Muscle of back (tissue), 11 donors: Measurements from ENCODE around the gene SULT2B1. TPM values are rescaled to one million over a fixed set of nuclear protein-coding genes. Genes with fewer than 3 reads are reported as not detected.
"Not testable (repeated sequence)": the region's sequence is repeated elsewhere in the genome, so short reads cannot be mapped to it uniquely, and the experiment has no call there.

ENCODE experiments used
- DNase-seq, 3 donors: peaks; one replicate each; pipeline versions ENCODE4 v3.0.0 to v3.0.0-alpha.2; 2013
- polyA plus RNA-seq, 10 donors: library from polyadenylated mRNA; unstranded; fragments of 120-200 nt; gene quantifications; one replicate each; pipeline ENCODE4 v1.2.1, GENCODE V29; 2013; ENCODE audit not compliant: insufficient read length in 10 of 10

SULT2B1 gene
- polyA plus RNA-seq, 10 donors: 0.21 to 3.5 (median 0.40) TPM; not detected in 4

DNA sequence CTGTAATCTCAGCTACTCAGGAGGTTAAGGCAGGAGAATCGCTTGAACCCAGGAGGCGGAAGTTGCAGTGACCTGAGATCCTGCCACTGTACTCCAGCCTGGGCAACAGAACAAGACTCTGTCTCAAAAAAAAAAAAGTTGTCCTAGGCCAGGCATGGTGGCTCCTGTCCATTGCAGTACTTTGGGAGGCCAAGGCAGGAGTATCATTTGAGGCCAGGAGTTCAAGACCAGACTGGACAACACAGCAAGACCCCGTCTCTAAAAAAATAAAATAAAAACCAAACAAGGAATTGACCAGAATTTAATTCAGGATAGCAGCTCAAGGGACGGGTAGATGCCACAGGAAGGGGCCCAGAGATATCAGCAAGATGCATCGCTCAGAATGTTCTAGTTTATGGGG lies 4.9 kb downstream of the SULT2B1 start:
- DNase-seq: no peak

DNA sequence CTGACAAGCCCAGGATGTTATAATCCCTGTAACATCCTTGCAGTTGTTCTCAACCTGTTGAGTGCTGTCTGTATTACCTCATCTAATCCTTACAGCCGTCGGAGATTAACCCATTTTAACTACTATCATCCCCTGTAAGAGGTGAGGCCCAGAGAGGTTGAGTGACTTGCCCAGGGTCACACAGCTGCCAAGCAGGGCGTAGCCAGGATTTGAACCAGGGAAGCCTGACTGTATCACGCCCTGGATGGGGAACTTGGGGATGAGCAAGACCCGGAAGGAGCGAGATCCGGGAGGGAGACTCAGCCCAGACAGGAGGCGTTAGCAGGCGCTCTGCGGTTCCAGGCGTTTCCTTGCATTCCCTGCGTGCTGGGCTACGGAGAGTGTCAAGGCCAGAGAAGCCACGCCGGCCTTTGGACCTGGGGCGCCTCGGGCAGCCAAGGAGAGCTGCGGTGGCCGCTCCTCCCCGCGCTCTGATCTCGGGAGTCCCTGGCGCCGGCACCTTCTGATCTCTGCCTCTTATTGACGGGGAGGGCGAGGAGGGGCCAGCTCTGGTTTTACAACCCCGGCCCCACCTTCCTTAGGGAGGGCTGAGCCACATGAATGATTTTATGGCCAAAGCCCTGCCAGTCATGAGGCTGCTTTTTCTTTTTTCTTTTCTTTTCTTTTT lies 6.2 kb downstream of the SULT2B1 start:
- DNase-seq: peak in 1 of 3 donors; percentile 32

DNA sequence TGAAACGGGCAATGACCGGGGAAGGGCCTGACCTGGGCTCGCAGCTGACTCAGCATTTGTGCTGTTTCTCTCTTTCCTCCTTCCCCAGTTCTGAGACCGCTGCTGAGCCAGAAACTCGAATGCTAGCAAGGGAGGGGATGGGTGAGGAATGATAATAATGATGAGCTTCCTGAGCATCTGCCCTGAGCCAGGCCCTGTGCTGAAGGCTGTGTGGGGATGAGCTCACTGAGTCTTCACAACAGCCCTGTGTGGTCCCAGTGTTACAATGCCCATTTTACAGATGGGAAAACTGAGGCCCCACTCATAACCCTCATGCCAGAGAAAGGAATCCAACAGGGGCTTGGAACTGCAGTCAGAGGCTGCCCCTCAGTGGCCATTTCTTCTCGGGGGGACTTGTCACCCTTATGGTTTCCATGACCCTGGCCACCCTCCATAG lies 8.1 kb downstream of the SULT2B1 start:
- DNase-seq: no peak

DNA sequence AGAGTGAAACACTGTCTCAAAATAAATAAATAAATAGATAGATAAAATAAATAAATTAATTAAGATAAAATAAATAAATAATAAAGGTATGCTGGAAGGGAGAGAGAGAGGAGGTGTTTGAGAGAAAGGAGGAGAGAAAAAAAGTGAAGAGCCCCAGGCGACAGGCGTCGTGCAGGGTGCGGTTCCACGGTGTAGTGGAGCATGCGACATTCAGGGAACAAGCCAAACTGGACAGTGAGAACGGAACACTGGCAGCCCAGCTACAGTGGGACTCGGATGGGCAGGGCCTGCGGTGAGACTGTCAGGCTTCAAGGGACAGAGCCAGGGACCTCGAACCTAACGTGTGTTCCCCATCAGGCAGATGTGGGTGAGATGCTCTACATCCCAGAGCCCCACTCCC lies 9.4 kb downstream of the SULT2B1 start:
- DNase-seq: no peak

DNA sequence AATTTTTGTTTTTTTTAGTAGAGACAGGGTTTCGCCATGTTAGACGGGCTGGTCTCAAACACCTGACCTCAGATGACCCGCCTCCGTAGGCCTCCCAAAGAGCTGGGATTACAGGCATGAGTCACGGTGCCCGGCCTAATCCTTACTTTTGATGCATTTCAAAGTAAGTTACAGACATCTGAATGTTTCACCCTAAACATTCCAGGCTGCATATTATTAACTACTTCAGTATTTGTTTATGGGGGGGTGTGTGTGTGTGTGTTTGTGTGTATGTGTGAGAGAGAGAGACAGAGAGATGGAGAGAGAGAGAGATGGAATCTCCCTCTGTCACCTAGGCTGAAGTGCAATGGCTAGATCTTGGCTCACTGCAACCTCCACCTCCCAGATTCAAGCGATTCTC lies 13.1 kb downstream of the SULT2B1 start:
- no peak for DNase-seq

DNA sequence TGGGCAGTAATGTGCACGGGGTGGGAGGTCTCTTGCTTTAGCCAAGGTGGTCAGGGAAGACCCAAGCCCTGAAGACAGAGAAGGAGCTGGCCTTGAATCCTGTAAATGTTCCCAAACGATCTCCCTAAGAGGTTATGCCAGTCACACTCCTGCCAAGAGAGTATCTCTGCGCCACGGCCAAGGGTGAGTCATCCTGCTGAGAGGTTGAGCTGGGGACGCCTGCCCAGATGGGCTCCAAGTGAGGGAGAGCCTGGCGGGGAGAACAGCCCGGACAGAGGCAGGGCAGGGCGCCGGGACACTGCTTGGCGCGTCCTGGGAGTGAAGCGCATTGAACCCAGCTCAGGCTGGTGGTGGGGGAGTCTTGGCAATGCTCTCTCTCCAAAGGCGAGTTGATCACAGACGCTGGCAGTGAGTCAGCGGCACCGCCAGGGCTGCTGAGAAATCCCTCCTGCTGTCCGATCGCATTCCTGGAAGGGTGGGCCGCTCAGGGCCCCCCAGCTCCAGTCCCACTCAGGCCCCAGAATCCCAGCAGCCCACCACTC lies 16.4 kb downstream of the SULT2B1 start:
- DNase-seq: peak; percentile 66 to 74 (median 69)

DNA sequence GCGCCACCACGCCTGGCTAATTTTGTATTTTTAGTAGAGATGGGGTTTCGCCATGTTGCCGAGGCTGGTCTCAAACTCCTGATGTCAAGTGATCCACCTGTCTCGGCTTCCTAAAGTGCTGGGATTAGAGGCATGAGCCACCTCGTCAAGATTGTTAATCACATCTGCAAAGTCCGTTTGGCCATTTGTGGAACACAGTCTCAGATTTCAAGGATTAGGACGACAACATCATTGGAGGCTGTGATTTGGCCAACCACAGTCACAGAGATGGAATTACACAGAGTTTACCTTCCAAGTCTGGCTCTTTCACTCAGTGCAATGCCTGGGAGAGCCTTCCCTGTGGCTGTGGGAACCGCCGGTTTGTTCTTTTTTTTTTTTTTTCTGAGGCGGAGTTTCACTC lies 17.8 kb downstream of the SULT2B1 start:
- DNase-seq: peak in 2 of 3 donors; percentile 48 to 63

DNA sequence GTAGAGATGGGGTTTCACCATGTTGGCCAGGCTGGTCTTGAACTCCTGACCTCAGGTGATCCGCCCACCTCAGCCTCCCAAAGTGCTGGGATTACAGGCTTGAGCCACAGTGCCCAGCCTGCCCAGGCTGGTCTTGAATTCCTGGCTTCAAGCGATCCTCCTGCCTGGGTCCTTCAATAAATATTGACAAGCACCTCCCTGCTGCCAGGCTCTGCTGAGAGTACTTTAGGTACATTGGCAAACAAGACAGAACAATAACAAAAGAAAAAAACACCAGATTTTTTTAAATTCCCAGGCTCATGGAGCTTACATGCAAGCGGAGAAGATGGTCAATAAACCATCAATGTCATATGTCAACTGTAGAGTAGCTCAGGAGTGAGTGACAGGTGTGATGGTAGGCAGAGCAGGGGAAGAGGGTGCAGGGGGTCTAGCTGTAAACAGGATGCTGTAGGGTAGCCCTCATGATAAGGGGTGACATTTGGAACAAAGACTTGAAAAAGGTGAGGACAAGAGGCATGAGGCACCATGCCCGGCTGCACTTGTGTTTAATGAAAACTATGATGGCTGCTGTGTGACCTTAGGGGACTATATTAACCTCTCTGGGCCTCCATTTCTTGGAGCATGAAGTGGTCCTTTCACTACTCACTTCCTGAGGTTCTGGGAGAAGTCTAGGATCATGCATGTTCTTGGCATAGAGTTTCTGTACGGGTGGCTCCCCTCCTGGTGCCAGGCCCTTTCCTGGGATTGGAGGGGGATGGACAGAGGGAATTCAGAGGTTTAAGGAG lies 19.6 kb downstream of the SULT2B1 start:
- DNase-seq: no peak

DNA sequence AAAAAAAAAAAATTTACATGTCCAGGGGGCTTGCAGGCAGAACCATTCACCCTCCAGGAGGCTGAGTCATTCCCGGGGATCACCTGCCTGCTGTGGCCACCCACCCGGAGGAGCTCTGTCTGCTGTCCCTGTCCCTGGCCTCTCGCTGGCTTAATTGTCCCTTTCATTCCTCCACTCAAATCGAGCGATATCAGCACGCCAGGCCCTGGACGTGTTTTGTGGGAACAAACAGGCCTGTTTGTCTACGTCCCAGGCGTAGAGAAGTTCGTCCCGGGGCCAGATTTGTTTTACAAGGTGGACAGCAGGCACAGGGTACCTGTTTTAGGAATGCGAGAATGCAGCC lies 21.2 kb downstream of the SULT2B1 start:
- DNase-seq: no peak

DNA sequence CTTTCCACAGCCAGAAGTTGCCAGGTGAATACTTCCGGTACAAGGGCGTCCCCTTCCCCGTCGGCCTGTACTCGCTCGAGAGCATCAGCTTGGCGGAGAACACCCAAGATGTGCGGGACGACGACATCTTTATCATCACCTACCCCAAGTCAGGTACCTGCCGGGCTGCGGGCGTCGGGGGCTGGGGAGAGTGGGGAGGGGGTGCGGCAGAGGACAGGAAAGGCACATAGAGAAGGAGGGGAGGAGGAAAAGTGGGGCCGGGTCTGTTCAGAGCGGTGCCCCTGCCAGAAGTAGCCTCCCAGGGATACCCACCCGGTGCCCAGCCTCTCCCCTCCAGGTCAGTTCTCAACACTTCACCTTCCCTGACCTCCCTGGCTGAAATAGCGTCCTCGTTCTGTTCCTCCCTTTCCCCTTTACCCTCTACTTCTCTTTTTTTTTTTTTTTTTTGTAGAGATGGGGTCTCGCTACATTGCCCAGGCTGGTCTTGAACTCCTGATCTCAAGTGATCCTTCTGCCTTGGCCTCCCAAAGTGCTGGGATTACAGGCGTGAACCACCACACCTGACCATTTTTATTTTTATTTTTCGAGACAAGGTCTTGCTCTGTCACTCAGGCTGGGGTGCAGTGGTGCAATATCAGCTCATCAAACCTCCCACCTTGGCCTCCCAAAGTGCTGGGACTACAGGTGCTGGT lies 24.1 kb downstream of the SULT2B1 start:
- no peak for DNase-seq

DNA sequence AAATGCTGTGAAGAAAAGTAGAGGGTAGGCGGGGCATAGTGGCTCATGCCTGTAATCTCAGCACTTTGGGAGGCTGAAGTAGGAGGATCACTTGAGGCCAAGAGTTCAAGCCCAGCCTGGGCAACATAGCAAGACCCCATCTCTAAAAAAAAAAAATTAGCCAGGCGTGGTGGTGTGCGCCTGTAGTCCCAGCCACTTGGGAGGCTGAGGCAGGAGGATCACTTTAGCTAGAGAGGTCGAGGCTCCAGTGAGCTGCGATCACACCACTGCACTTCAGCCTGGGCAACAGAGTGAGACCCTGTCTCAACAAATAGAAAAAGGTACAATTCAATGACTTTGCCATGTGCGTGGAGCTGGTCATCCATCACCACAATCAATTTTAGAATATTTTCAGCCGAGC lies 25.9 kb downstream of the SULT2B1 start:
- DNase-seq: not testable (repeated sequence)

DNA sequence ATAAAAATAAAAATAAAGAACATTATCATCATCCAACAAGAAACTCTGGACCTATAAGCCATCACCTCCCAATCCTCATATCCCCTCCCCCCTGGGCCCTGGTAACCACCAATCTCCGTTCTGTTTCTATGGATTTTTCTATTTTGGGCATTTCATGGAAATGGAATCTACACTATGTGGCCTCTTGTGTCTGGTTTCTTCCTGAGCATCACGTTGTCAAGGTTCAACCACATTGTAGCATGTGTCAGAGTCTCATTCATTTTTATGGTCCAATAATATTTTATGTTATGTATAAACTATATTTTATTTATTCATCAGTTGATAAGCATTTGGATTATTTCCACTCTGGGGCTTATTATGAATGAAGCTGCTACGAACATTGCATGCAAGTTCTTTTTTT lies 26.9 kb downstream of the SULT2B1 start:
- DNase-seq: no peak

DNA sequence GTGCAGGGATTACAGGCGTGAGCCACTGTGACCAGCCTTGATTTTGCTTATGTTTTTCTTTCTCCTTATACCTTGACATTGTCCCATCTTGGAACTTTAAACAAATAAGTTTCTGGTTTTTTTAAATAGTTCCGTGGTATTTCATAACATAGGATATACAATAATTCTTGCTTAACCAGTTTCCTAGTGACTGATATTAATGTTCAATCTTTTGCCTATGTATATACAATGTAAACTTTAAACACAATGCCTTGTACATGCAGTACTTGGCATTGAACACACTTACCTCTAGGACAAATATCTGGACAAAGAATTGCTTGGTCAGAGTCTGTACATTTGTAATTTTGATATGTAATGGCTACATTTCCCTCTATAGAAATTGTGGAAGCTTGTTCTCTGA lies 30.2 kb downstream of the SULT2B1 start:
- no peak for DNase-seq

DNA sequence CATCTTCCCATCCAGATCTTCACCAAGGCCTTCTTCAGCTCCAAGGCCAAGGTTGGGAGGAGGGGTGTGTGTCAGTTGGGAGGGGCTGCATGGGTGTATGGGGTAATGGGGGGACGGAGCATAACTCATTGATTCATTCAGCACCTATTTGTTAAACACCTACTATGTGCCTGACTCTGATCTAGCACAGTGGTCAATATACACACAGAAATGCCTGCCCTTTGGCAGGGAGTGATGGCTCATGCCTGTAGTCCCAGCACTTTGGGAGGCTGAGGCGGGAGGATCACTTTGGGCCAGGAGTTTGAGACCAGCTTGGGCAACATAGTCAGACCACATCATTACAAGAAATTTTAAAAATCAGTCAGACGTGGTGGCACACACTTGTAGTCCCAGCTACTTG lies 35.4 kb downstream of the SULT2B1 start:
- DNase-seq: no peak

DNA sequence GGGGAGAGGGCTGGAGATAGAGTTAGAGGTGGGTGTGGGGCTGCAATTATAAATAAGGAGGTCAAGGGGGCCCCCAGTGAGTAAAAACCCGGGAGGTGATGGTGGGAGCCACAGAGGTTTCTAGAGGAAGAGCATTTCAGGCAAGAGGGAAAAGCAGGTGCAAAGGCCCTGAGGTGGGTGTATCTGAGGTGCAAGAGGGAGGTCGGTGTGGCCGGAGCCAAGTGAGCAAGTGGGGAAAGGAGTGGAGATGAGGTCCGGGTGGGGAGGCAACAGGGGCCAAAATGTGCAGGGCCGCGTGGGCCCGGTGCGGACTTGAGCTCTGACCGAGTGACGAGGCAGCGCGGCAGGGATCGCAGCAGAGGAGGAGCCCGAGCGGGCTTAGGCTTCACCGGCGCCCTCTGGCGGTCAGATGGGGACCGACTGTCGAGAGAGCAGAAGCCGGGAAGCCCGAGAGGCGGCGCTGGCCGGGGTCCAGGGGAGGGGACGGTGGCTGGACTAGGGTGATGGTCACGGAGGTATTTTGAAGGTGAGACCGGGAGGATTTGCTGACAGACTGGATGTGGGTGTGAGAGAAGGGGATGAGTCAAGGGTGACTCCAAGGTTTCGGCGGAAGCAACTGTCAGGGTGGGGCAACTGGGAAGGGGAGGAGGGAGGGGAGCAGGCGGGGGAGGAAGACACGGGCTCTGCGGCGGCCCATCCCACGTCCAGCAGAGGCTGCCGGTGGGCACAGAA lies 36.9 kb downstream of the SULT2B1 start:
- DNase-seq: peak; percentile 73 to 94 (median 89)

DNA sequence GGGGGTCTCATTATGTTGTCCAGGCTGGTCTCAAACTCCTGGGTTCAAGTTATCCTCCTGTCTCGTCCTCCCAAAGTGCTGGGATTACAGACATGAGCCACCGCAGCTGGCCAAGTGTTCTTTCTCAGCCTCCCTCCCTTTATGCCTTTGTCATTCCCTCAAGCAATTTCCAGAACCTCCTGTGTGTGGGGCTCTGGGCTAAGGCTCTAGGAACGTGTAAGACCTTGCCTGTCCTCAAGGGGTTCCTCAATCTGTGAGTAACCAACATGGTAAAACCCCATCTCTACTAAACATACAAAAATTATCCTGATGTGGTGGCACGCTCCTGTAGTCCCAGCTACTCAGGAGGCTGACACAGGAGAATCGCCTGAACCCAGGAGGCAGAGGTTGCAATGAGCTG lies 39.0 kb downstream of the SULT2B1 start:
- DNase-seq: no peak

DNA sequence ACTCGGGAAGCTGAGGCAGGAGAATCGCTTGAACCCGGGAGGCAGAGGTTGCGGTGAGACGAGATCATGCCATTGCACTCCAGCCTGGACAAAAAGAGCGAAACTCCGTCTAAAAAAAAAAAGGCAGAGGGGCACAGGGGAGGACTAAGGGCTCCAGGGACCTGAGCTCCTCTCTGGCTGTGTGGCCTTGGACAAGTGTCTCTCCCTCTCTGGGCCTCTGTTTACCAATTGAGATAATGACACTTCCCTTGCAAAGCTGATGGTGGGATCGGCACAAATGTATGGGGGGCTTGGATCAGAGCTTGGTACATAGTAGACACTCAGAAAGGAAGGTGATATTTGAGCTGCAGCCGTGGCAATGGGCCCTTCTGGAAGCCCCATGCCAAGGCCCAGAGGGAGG lies 43.2 kb downstream of the SULT2B1 start:
- no peak for DNase-seq

DNA sequence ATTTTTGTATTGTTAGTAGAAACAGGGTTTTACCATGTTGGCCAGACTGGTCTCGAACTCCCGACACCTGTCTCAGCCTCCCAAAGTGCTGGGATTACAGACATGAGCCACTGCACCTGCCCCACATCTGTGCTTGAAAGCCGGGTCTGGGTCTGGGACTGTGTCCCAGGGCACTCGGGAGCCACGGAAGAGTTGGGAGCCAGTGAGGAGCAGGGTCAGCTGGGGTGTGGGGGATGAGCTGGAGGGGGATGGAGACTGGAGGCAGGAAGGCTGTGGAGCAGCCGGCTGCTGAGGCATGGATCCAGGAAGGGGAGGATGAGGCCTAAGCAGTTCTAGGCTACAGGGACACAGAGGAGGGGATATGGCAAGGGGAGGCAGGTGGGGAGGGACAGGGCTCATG lies 43.9 kb downstream of the SULT2B1 start:
- DNase-seq: no peak

DNA sequence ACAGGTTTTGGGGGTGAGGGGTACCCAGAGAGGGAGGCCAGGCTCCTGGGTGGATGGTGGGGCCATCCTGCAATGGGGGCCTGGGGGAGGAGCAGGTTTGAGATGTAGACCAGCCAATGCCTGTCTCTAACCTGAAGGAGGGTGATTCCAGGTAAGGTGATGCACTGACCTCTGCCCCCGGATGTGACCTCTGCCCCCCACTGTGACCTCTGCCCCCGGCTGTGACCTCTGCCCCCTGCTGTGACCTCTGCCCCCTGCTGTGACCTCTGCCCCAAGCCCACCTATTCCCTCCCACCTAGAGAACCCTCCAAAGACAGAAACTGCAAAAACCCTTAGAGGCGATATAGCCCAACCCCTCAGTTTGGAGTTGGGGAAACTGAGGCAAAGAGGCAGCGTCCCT lies 44.3 kb downstream of the SULT2B1 start:
- no peak for DNase-seq

DNA sequence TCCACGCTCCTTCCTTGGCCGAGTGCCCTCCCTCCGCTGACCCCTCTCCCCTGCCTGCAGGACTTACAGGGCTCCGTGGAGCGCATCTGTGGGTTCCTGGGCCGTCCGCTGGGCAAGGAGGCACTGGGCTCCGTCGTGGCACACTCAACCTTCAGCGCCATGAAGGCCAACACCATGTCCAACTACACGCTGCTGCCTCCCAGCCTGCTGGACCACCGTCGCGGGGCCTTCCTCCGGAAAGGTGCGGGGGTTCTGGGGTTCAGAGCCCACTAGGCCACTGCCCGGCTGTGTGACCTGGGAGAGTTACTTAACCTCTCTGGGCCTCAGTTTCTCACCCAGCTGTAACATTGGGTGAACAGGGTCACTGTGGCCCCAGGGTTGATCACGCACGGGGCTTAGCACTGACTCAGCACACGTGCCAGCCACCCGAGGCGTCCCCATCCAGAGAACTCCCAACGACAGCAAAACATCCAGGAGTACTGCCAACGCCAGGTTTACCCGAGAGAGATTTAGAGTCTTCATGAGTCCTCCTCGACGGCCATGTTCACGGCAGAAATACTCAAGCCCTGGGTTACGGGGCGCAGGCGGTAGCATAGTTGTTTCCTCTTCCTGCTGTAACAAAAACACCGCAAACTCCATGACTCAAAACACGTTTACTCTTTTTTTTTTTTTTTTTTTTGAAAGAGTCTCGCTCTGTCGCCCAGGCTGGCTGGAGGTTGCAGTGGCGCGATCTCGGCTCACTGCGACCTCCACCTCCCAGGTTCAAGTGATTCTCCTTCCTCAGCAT lies 44.9 kb downstream of the SULT2B1 start:
- DNase-seq: no peak
